OCI-LY1 (cell line): ENCODE measurements around the gene APOA1.

Experiments used
- CTCF ChIP-seq: fragments of 200-600 bp; sonication (generic), shearing (Covaris generic); IDR thresholded peaks from 2 replicates; pipeline ENCODE4 v1.5.1; 2017; ENCODE audit warnings: mild to moderate bottlenecking, antibody characterized with exemption, low read length, moderate library complexity, mixed read lengths
- EZH2 ChIP-seq: fragments of 200-600 bp; sonication (generic), shearing (Covaris generic); IDR thresholded peaks from 2 replicates; pipeline ENCODE4 v1.8.0; 2017; ENCODE audit warnings: borderline replicate concordance, mixed run types, mild to moderate bottlenecking, antibody characterized with exemption, low read length, moderate library complexity, mixed read lengths

DNA sequence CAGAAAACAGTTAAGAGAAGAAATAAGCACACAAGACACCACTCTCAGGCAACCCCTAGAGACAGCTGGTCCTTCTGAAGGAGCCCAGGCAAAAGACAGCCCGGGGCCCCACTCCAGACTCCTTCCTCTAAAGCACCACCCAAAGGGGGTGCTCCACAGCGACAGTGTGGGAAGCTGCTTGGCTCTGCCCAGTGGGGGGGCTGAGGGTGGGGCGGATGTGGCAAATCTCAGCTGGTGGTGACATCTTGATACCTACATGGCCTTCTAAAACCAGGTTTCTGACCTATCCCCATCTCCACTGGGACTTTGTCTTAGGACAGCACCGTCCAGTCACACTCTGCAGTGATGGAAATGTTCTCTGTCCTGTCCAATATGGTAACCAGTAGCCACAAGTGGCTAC is 10.2 kb upstream of the APOA1 start:
- no peak for TF ChIP-seq CTCF
- no peak for TF ChIP-seq EZH2
